Stimulated activated CD8-positive, alpha-beta memory T cell treated with anti-CD3 and anti-CD28 coated beads, Interleukin-7, amount 100 ng/mL, for 48 hours (primary cell): Measurements from ENCODE around the gene FSCN2.

Experiments
- DNase-seq, 2 donors: peaks; one replicate each; pipeline ENCODE4 v3.0.0-alpha.2; 2020; ENCODE audit warnings: low read depth in 1 of 2; ENCODE audit errors: extremely low read depth in 1 of 2

FSCN2 gene

GRCh38 chr17:81527591-81528383, at the start of gene FSCN2:
Gene FSCN2, plus strand, starts transcription at chr17:81528377. Its CDS starts 155 bp downstream, at chr17:81528532.
- no peak for DNase-seq

GRCh38 chr17:81479175-81480071, 48.8 kb upstream of the FSCN2 start:
- no peak for DNase-seq

- no peak for DNase-seq
These were observed 47.8 kb upstream of the FSCN2 start for GRCh38 chr17:81480140-81481072.

GRCh38 chr17:81481073-81481799, 46.9 kb upstream of the FSCN2 start:
- no peak for DNase-seq

- DNase-seq, result no peak
These were observed 46.2 kb upstream of the FSCN2 start for GRCh38 chr17:81481815-81482505.

GRCh38 chr17:81482673-81483072, 45.5 kb upstream of the FSCN2 start:
- no peak for DNase-seq

- DNase-seq, result no peak
These were observed 44.9 kb upstream of the FSCN2 start for GRCh38 chr17:81483085-81483861.

GRCh38 chr17:81483862-81484194, 44.3 kb upstream of the FSCN2 start:
- no peak for DNase-seq

- DNase-seq, result peak; percentile 76 to 78
These were observed 43.8 kb upstream of the FSCN2 start for GRCh38 chr17:81484195-81484979.

GRCh38 chr17:81486199-81486810, 41.9 kb upstream of the FSCN2 start:
- DNase-seq, result no peak

- DNase-seq, result no peak
These were observed 41.1 kb upstream of the FSCN2 start for GRCh38 chr17:81487089-81487486.

- peak; percentile 59 to 60 for DNase-seq
These were observed 40.5 kb upstream of the FSCN2 start for GRCh38 chr17:81487487-81488275.

GRCh38 chr17:81488276-81488860, 39.8 kb upstream of the FSCN2 start:
- DNase-seq, result no peak

- DNase-seq, result no peak
These were observed 38.9 kb upstream of the FSCN2 start for GRCh38 chr17:81489012-81489997.
